ENCODE results near the gene TXNDC16.

DNA sequence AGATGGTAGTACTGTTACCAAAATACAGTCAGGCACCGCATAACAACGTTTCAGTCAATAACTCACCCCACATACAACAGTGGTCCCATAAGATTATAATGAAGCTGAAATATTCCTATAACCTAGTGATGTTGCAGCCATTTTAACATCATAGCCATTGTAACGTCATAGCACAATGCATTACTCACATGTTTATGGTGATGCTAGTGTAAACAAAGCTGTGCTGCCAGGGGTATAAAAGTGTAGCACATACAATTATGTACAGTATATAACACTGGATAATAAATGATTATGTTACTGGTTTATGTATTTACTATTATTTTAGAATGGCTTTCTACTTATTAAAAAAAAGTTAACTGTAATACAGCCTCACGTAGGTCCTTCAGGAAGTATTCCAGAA is 37.3 kb upstream of the TXNDC16 start:
- TF ChIP-seq, protein P1, sequence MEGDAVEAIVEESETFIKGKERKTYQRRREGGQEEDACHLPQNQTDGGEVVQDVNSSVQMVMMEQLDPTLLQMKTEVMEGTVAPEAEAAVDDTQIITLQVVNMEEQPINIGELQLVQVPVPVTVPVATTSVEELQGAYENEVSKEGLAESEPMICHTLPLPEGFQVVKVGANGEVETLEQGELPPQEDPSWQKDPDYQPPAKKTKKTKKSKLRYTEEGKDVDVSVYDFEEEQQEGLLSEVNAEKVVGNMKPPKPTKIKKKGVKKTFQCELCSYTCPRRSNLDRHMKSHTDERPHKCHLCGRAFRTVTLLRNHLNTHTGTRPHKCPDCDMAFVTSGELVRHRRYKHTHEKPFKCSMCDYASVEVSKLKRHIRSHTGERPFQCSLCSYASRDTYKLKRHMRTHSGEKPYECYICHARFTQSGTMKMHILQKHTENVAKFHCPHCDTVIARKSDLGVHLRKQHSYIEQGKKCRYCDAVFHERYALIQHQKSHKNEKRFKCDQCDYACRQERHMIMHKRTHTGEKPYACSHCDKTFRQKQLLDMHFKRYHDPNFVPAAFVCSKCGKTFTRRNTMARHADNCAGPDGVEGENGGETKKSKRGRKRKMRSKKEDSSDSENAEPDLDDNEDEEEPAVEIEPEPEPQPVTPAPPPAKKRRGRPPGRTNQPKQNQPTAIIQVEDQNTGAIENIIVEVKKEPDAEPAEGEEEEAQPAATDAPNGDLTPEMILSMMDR (optimal IDR thresholded peaks at IDR 0.05 in 1 of 3, IDR thresholded peaks at IDR 0.05 in 1 of 3, conservative IDR thresholded peaks at IDR 0.05 in 1 of 3; ENCODE audit: extremely low read depth in 1 of 3, insufficient read depth in 2 of 3, low read length in 3 of 3), result no peak
- no peak for TF ChIP-seq EZH2 (IDR thresholded peaks at IDR 0.05; ENCODE audit: low read length)

All from keratinocyte (primary cell).